Suprapubic skin (tissue), 3 donors: Measurements from ENCODE around the gene TTLL5.

Experiments used
- CTCF ChIP-seq, 2 donors: fragments of 200-600 bp in 1 of 2; fragments of 450-650 bp in 1 of 2; sonication (generic) in 1 of 2; IDR thresholded peaks; one replicate each; pipeline ENCODE4 v1.5.1; 2016 to 2019; ENCODE audit warnings: antibody characterized with exemption in 2 of 2, mild to moderate bottlenecking in 1 of 2, moderate library complexity in 1 of 2
- POLR2A ChIP-seq, 2 donors: fragments of 450-650 bp; IDR thresholded peaks; one replicate each; pipeline ENCODE4 v1.6.1; 2017; ENCODE audit warnings: antibody characterized with exemption in 2 of 2, mild to moderate bottlenecking in 2 of 2, moderate library complexity in 2 of 2

DNA sequence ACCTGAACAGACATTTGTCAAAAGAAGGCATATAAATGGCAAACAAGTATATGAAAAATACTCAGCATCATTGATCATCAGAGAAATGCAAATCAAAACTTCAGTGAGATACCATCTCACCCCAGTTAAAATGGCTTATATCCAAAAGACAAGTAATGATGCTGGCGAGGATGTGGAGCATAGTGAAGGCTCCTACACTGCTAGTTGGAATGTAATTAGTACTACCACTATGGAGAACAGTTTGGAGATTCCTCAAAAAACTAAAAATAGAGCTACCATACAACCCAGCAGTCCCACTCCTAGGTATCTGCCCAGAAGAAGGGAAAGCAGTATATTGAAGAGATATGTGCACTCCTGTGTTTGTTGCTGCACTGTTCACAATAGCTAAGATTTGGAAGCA, 174.7 kb downstream of the TTLL5 start:
- TF ChIP-seq POLR2A (IDR thresholded peaks at IDR 0.05), result no peak
- no peak for TF ChIP-seq CTCF (IDR thresholded peaks at IDR 0.05)
